CD4-positive, alpha-beta T cell treated with Interleukin-4 for 4 hours (primary cell): ENCODE results near the gene POLR2F.
"Not testable (repeated sequence)": the region's sequence is repeated elsewhere in the genome, so short reads cannot be mapped to it uniquely, and the experiment has no call there.

Source experiments
- DNase-seq: peaks from one replicate; pipeline ENCODE4 v3.0.0-alpha.2; 2020

The POLR2F gene

DNA sequence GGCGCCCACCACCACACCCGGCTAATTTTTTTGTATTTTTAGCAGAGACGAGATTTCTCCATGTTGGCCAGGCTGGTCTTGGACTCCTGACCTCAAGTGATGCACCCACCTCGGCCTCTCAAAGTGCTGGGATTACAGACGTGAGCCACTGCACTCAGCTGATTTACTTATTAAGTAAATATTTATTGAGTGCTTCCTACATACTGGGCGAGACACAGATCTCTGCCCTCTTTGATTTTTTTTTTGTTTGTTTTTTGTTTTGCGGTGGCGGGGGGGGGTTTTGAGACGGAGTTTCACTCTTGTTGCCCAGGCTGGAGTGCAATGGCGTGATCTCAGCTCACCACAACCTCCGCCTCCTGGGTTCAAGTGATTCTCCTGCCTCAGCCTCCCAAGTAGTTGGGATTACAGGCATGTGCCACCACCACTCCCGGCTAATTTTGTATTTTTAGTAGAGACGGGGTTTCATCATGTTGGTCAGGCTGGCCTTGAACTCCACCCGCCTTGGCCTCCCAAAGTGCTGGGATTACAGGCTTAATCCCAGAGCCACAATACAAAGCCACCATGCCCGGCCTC, 2.4 kb downstream of the POLR2F start:
- not testable (repeated sequence) for DNase-seq

DNA sequence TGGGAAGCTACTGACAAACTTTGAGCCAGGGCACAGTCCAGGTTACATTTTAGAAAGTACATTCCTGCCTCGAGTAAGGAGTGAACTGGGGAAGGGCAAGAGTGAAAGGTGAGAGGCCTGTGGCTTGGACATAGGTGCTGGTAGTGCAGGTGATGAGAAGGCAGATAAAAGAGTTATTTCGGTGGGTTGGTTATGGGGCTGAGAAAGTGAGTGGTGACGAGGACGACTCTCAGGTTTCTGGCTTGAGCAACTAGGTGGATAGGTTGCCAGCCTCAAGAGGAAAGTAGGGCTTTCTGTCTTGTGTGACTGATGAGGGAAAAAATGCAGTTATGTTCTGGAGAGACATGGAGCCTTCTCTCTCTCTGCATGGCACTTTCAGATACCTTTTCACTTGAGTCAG, 3.7 kb downstream of the POLR2F start:
- DNase-seq: no peak

DNA sequence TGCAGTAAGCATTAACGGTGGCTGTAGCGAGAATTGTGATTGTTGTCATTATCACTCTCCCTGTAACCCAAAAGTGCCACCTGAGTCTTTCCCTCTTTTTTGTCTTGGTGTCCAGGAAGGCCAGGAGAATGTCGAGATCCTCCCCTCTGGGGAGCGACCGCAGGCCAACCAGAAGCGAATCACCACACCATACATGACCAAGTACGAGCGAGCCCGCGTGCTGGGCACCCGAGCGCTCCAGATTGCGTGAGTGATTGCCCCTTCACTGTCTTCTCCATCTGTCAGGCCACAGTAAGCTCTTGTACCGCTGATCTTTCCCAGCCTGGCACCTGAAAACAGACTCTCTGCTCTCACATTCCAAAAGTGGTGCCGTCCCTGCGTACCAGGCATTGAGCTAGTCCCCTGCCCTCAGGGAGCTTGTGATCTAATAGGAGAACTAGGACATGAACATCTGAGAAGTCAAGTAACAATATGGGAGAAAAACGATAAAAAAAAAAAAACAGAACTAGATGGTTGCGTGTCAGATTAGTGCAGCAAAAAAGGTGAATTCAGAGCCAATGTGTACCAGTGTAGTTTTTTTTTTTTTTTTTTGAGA, 5.8 kb downstream of the POLR2F start:
- no peak for DNase-seq

DNA sequence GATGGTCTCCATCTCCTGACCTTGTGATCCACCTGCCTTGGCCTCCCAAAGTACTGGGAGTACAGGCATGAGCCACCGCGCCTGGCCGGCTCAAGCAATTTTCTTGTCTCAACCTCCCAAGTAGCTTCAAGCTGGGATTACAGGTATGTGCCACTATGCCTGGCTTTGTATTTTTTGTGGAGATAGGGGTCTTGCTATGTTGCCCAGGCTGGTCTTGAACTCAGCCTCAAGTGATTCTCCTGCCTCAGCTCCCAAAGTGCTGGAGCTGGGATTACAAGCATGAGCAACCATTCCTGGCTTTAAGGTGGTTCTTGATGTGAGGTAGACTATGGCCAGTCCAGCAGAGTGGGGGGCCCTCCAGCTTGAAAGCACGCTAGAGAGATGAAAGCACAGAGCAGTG, 7.6 kb downstream of the POLR2F start:
- DNase-seq: no peak

DNA sequence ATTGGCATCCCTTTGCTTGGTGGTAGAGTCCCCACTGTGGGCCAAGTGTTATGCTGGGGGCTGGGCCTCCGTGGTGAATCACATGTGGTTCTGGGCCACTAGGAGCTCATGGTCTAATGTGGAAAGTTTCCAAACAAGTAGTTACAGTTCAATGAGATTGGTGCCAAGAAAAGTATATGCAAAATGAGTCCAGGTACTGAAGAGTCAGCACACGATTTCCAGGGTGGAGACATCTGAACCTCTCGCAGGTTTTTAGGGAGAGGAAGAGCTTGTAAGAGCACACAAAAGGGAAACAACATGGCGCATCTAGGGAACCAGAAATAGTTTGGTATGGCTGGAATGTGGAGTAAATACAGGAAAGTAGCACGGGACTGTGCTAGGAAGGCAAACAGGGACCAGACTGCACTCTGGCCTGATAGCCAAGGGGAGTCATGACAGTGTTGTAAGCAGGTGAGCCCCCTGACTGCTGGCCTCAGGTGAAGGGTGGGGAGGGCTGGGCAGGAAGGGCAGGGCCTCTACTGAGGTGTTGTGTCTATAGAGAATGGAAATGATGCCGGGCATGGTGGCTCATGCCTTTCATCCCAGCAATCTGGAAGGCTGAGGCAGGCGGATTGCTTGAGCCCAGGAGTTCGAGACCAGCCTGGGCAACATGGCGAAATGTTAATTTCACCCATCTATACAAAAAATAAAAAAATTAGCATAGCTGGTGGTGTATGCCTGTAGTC, 12.6 kb downstream of the POLR2F start:
- no peak for DNase-seq

DNA sequence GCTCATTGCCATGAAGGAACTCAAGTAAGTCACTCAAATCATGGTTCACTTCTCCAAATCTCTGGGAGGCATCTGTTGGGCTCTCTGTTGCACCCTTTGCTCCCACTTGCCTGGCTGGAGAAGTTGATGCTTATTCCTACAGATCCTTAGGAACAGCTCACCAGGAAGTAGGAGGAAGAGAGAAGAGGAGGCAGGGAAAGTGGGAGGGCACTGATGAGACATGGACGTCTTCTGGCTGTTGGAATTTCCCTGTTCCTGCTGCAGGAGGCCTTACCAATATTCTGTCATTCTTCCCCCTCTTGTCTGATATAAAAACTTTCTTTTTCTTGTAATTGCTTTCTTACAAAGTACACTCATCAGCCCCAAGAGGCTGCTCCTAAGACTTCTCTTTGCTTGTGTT, 13.6 kb downstream of the POLR2F start:
- no peak for DNase-seq

DNA sequence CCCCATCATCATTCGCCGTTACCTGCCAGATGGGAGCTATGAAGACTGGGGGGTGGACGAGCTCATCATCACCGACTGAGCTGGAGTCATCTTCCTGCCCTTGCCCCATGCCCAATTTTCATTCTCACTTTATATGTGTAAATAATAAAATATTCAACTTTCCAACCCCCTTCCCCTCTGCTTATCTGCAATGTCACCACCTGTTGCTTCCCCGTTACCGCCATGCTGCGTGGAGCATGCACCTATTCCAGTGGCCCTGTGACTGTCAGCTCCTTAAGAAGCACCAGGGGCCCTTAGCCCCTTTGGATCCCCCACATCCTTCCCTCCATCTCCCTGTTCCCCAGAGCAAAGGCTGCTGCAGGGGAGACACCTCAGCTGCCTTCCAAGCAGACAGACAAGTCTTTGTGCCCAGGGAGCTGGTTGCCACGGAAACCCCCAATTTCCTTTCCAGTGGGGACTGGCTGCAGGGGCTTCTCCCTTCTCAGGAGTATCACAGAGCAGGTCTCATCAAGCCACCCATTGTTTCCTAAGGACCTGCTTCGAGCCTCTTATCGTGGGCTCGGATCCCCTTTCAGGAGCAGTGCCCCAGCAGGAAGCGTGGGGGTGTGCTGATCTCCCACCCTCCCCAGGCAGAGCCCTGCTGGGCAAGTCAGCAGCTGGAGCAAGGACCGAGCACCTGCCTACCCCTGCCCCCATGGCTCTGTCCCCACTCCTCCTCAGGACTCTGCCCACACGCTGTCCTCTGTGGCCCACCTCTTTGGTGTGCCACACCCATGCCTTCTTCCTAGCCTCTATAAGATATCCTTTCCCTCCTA, 14.3 kb downstream of the POLR2F start:
- no peak for DNase-seq

DNA sequence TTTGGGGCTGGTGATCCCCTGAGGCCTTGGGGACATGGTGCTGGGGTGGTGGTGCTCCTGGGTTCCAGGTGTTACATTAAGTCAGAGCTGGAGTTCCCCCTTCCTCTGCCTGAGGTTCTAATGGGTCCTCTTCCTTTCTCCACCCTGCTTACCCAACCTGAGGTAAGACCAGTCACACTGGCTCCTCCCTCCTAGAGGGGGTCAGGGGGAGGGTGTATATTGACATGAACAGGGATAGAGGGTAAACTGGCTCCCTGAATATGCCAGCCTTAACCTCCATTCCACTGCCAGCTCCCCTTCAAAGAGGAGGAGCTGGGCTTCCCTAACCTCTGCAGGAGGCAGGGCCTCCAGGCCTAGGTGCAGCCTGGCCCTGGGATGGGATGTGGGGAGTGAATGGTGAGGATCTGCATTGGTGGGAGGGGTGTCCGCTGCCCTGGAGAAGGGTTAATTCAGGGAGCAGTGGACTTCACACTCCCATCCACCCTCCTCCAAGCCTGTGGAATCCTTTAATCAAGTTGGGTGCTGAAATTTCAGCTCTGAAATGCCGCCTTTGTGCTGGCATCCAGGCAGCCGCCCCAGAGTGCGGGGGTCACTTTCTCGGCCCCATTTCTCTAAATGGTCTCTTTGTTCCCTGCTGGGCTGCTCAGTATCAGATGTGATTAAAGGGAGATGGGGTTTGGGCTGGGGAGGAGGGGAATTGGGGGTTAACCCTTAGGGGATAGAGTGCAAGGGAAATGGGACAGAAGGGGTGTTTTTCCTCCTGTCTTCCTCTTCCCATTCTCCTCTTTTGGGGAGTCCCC, 15.2 kb downstream of the POLR2F start:
- no peak for DNase-seq

DNA sequence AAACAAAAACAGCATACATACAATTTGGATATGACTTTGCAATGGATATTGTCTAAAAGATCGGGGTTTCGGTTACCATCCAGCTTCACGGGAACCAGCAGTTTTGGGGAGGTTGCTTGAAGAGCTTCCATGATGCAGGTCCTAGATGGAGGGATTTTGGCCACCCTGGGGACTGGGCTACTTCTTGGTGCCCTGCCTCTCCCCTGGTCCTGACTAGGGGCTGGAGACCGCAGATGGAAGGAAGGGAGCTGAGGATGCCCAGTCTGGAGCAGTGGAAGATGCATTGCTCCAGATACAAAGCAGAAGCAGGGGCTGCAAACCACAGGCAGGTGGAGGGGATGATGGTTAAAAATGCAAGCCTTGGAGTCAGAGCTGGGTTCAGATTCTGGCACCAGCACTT, 17.4 kb downstream of the POLR2F start:
- no peak for DNase-seq

DNA sequence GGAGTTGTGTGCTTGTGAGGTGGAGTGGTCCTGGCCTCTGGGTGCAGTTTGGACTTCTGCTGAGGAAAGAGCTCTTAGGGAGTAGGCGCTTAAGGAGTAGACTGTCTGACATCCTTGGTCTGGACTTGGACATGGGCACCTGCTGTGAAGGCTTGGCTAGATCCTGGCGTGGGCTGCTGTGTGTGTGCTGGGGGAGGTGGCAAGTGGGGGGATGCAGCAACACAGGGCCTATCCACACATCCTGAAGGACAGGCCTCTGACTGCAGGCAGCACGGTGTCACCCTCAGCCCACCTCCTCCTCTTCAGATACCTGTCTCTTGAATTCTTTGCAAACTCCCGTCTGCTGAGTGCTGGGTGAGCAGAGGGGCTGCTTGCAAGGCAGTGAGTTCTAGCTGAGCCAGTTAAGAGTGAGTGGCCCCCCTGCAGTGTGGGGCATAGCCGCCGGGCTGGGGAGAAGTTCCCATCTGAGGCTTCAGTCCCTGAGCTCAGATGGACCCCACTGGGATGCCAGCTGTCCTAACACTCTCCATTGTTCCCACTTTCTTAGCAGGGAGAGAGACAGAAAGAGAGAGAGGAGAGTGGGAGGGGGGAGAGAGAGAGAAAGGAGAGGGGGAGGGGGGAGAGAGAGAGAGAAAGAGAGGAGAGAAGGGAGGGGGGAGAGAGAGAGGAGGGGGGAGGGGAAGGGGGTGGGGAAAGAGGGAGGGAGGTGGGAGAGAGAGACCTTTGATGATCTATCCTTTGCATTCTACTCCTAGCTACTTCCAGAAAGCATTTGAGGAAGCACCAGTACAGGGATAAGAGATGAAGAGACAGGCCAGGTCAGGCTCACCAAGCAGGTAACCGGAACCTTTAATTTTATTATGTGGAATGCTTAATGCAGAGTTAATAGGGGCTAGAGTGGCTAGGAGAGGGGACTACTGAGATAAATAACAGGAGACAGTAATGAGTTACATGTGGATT, 18.3 kb downstream of the POLR2F start:
- DNase-seq: no peak

DNA sequence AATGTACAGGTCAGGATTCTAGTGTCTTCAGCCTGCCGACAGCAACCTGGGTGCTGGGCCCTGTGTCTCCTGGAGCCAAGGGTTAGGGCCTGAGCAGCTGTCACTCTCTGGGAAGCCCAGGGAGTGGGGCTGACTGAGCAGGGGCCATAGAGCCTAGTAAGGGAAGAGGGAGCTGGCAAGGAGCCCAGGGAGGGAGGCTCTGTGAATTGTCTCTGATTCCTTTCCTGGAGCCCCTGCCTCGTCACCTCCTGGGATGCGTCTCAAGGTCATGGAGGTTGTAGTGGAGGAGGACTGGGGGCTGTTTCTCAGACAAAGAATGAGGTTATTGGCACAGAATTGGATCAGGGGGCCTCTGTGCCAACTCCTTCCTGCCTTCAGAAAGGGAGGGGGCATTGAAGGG, 19.0 kb downstream of the POLR2F start:
- DNase-seq: no peak

DNA sequence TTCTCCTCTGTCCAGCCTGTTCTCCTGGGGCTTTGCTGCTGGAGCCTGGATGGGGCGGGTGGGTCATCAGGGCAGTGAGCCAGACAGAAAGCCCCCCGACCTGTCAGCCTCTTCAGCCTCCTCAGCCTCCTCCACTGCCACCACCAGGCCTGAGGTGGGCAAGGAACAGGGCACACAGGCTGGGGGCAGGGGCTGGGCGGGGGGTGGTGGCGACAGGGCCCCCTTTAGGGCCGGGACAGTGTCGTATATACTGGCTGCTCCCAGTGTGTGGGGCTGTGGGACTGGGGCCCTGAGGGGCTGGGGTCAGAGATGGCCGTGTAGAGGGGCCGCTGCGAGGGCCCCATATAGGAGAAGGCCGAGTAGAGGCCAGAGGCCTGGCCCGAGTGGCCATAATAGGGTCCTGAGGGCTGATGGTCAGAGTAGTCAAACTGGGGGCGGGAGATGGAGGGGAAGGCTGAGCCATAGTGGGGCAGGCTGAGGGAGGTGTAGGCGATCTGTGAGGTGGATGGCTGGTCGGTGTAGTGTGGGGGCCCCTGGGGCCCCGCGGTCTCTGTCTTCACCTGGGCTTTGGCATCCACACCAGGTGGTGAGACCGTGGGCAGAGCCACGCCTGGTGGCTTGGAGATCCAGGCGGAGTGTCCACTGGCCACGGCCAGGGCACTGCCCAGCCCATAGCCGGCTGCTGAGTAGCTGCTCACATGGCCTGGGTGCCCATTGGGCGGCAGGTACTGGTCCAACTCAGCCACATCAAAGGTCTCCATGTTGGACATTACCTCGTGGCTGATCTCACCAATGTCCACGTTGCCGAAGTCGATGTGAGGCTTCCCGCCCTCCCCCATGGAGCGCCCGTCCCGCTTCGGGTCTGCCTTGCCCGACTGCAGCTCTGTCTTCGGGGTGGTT, 20.0 kb downstream of the POLR2F start:
- no peak for DNase-seq

DNA sequence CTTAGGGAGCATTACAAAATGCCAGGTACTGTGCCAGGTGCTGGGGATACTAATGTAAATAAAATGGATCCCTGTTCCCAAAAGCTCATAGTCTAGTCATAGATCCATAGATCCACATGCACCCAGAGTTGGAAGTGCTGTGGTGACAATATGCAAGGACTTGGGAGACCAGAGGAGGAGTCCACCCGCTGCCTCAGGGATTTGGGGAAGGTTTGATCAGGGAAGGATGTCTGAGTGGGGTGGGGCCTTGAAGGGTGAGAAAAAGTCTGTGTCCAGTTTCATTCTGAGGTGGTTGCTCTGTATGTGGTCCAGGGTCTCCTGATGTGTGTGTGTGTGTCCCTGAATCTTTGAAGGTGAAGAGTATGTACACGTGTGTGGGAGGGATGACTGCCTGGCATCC, 21.7 kb downstream of the POLR2F start:
- DNase-seq: no peak

DNA sequence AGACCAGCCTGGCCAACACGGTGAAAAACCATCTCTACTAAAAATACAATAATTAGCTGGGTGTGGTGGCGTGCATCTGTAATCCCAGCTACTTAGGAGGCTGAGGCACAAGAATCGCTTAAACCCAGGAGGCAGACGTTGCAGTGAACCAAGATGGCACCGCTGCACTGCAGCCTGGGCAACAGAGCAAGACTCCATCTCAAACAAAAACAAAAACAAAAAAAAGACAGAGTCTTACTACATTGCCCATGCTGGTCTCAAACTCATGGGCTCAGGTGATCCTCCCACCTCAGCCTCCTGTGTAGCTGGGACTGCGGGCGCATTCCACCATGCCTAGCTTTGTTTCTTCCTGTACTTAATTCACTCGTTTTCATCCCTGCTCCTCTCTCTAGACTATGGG, 22.5 kb downstream of the POLR2F start:
- not testable (repeated sequence) for DNase-seq

DNA sequence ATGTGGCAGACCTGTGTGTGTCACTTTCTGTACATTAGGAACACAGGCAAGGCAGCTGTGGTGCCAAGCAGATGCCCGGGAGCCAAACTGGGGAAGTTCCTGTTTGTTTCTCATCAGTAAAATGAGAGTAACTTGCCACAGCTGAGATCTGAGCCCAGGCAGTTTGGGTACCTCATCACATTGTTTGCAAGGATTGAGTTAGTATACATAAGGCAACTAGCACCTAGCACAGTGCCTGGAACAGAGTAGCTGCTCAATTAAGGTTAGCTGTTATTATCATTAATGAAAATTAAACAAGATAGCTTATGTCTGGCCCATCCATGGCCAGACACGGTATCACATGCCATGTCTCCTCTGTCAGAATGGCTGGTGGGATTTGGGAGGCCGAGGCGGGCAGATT, 23.0 kb downstream of the POLR2F start:
- DNase-seq: no peak

DNA sequence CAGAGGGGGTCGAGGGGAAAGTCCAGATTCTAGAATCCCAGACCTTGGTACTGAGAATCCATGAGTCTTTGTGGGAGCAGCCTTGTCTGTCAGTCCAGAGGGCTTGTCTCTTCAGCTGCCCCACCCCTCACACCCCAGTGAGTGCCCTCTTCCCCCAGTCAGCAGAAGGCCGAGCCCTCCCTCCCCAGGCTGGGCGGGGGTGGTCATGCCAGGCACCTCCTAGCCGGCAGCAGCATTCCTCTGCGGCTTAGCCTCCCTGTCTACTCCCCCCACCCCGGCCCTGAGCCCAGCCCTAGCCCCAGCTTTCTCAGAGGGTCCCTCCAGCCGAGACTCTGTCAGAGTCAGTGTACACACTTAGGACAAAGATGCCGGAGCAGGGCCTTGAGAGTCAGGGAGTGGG, 26.3 kb downstream of the POLR2F start:
- DNase-seq: no peak

DNA sequence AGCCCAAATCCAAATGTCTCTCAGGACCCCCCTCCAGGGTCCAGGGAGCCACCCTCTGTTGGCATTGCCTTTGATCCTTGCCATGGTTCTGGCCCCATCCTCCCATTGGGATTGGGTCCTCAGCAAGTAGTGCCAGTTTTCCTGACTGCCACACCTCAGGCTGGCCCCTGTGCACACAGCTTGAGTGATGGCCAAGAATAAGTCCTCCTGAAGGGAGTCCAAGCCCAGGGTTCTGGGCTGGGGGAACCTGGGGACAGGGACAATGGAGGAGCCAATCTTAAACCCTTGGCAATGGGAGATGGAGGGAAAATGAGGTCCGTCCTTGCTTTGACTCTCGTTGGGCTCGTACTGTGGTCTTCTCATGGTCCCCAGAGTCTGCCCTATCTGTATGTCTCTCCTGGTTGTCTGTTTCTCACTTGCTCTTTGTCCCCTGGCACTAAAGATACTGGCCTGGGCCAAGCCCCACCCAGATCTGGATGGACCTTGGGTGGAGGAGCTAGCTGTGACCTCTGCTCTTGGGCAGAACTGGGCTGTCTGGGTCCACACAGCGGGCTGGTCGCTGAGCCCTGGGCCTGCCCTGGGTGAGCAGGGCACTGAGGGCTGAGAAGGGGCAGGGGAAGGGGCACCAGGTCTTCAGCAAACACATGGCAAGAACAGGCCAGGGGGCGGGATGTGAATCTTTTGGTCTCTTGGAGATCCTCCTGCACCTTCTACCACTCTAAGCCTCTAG, 27.9 kb downstream of the POLR2F start:
- DNase-seq: no peak

DNA sequence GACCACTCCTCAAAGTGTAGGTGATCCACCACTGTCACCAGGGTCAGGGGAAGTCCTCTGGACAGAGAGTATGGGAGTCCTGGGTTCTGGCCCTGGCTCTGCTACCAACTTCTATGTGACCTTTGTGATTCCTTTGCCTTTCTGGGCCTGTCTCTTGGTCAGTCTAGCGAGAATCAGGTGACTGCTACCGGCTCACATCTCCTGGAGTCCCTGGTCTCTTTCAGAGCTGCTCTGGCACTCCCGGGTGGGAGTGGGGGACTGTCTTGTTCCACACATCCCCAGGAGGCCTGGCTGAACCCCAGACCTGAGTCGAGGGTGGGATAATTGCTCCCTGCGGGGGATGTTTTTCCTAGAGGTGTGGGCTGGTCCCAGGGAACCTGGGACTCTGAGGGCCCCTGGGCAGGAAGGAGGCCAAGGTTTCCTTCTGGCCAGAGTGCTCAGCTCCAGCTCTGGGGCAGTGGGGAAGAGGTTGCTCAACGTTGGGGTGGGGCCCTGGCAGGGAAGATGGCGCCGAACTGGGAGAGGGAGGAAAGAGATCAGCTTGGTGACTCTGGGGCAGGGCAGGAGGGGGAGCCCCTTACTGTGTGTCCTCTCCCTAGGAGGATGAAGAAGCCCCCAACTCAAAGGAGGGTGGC, 28.8 kb downstream of the POLR2F start:
- DNase-seq: no peak
